Bronchial epithelial cell (primary cell): ENCODE measurements around the gene PRKAR2B. TPM values are rescaled to one million over a fixed set of nuclear protein-coding genes. Genes with fewer than 3 reads are reported as not detected.
"Not testable (repeated sequence)": the region's sequence is repeated elsewhere in the genome, so short reads cannot be mapped to it uniquely, and the experiment has no call there.

Experiments used
- DNase-seq: peaks from one replicate; pipeline ENCODE4 v3.0.0-alpha.2; 2010; ENCODE audit warnings: low read depth
- FAIRE-seq: peaks from 2 replicates; lab custom pipeline; 2011; peaks lifted over from hg19 to GRCh38; lab: Jason Lieb, UNC
- H3K27me3 ChIP-seq: 2 replicates; pipeline ENCODE4 v1.5.1; 2011; ENCODE audit warnings: low read length; ENCODE audit not compliant: control insufficient read depth, insufficient read depth
- H3K36me3 ChIP-seq: 2 replicates; pipeline ENCODE4 v1.5.1; 2011; ENCODE audit warnings: low read length; ENCODE audit not compliant: control insufficient read depth, insufficient read depth
- H3K4me3 ChIP-seq: 2 replicates; pipeline ENCODE4 v1.5.1; 2011; ENCODE audit warnings: mild to moderate bottlenecking, low read depth, low read length, control low read depth
- total RNA-seq: library from RNA; depleted of rRNA; stranded (reverse); fragments of >200 nt; gene quantifications from 2 replicates; pipeline ENCODE4 v1.2.1, GENCODE V29; 2014
- TF ChIP-seq, protein P1 (sequence below): IDR thresholded peaks from 2 replicates; pipeline ENCODE4 v1.5.1; 2011; ENCODE audit warnings: mild to moderate bottlenecking, moderate library complexity, low read length, control low read depth, inconsistent platforms; ENCODE audit not compliant: insufficient read depth, severe bottlenecking

PRKAR2B gene
- total RNA-seq, 1 donor from 2014 or later, result 0.26 TPM

DNA sequence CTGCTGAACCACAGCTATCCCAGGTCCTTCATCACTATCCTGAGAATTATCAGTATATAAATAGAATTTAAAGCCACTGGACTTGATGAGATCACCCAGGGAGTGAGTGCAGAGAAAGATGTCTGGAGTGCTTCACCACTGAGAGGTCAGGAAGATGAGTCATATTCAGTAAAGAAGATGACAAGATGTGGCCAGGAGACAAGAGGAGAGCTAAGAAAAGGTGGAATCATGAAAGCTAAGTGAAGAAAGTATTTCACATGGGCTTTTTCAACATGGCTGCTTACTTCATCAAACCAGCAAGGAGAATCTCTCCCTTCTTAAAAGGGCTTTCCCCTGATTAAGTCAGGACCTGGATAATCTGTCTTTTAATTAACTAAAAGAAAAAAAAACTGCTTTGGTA lies 9.1 kb upstream of the PRKAR2B start:
- peak; percentile 62 for DNase-seq
- H3K27me3 ChIP-seq, result no peaks in the 10 kb centered on the region
- no peak for FAIRE-seq

DNA sequence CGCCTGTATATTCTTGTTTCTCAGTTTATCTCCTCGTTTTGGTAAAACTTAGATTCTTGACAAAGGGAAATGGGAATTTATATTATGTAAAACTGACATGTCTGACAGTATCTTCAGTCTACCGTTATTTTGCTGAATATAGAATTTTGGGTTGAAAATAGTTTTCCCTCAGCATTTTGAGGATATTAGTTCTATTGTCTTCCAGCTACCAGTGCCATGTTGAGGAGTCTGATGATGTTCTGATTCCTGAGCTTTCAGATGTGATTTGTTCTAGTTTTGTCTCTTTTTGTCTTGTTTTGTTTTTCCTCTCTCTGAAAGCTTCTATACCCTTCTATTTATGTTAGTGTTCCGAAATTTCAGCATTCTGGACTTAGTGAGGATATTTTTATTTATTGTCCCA lies 8.0 kb upstream of the PRKAR2B start:
- no peaks in the 10 kb centered on the region for H3K27me3 ChIP-seq
- no peaks in the 10 kb centered on the region for H3K36me3 ChIP-seq
- no peak for FAIRE-seq
- no peak overlapping the region for H3K4me3 ChIP-seq
- no peak for DNase-seq
- TF ChIP-seq, protein P1, sequence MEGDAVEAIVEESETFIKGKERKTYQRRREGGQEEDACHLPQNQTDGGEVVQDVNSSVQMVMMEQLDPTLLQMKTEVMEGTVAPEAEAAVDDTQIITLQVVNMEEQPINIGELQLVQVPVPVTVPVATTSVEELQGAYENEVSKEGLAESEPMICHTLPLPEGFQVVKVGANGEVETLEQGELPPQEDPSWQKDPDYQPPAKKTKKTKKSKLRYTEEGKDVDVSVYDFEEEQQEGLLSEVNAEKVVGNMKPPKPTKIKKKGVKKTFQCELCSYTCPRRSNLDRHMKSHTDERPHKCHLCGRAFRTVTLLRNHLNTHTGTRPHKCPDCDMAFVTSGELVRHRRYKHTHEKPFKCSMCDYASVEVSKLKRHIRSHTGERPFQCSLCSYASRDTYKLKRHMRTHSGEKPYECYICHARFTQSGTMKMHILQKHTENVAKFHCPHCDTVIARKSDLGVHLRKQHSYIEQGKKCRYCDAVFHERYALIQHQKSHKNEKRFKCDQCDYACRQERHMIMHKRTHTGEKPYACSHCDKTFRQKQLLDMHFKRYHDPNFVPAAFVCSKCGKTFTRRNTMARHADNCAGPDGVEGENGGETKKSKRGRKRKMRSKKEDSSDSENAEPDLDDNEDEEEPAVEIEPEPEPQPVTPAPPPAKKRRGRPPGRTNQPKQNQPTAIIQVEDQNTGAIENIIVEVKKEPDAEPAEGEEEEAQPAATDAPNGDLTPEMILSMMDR, result no peak

More for the DNA sequence above, 9.1 kb upstream of the PRKAR2B start:
- TF ChIP-seq, protein P1, result no peak
- Histone ChIP-seq H3K36me3 (no peaks in the 10 kb centered on the region), H3K4me3 (no peak overlapping the region)

DNA sequence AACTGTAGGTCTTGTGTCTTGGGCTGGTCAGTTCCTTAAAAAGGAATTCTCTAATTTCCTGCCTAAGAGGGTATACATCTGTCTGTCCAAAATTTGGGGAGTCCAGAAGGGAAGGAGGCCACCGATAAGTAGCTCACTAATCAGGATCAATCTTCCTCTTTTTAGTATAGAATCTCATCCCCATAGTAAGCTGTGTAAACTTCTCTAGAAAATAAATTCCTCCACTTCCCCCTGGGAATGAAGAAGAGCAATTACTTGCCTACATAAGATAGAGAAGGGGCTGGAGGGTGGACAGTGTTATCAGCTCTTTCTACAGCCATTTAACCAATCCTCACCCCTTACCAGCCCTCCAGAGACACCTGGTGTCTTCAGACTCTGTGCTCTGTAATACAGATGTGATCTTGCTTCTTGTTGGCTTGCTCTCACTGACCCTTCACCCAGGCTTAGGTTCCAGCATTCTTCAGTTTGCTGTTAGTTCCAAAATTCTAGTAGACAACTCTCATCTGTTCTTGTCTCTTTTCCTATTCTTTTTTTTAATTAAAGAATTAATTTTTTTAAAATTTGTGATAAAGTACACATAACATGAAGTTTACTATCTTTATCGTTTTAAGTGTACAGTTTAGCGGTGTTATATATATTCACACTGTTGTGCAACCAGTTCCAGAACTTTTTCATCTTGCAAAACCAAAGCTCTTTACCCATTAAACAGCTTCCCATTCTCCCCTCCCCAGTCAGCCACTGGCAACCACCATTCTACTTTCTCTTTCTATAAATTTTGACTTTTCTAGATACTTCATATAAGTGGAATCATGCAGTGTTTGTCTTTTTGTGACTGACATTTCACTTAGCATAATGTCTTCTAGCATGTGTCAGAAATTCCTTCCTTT lies 6.5 kb upstream of the PRKAR2B start:
- Histone ChIP-seq H3K4me3 (no peak overlapping the region), H3K27me3 (no peaks in the 10 kb centered on the region), H3K36me3 (no peaks in the 10 kb centered on the region)
- DNase-seq (no peak), FAIRE-seq (no peak)
- TF ChIP-seq, protein P1, result no peak

DNA sequence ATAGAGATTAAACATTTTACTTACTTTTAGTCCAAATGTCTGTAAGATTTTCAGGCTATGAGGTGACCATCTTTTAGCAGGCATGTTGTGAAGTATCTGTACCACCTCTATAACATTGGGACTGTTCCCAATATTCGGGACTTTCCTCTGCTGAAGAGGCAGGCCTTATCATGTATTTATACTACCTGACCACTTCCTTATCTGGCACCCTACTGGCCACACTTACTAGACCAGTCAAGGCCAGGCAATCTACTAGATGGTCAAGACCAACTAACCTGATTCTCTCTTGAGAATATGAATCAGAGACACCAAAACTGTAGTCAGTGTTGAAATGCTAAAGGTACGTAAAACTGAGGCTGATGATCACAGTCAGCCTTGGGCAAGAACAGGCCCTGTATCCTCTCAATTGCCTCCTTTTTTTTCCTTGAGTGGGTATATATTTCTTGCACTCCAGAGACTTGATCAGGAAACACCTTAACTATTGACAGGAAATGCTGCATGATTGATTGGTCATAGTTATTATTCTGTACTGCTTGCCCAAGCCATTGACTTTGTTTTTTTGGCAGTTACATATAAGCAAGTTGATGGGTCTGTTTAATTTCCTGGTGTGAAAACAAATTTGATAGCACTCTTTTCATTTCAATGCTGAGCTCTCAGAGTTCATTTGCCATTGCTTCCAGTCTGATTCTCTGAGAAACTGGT lies 5.2 kb upstream of the PRKAR2B start:
- no peak for DNase-seq
- Histone ChIP-seq H3K27me3 (peaks cover 2% of the 10 kb centered on the region), H3K4me3 (no peak overlapping the region), H3K36me3 (no peaks in the 10 kb centered on the region)
- TF ChIP-seq, protein P1, result no peak
- FAIRE-seq, result no peak

DNA sequence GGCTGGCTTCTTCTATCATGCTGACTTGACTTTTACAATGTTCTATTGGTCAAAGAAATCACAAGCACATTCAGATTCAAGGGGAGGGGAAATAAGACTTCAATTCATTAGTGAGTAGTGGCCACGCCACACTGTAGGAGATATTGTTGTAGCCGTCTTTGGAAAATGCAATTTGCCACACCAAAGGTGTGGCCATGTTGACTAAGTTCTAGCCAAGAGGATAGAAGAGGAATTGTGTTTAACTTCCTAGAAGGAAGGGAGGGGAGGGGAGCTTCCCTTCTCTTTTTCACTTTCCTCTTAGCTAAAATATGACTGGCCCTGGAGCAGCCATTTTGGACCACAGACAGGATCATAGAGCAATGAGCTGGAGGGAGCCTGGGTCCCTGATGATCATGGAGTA lies 3.4 kb upstream of the PRKAR2B start:
- DNase-seq (no peak), FAIRE-seq (no peak)
- no peaks in the 10 kb centered on the region for H3K36me3 ChIP-seq
- TF ChIP-seq, protein P1, result no peak
- peaks cover 13% of the 10 kb centered on the region for H3K27me3 ChIP-seq
- no peak overlapping the region for H3K4me3 ChIP-seq

DNA sequence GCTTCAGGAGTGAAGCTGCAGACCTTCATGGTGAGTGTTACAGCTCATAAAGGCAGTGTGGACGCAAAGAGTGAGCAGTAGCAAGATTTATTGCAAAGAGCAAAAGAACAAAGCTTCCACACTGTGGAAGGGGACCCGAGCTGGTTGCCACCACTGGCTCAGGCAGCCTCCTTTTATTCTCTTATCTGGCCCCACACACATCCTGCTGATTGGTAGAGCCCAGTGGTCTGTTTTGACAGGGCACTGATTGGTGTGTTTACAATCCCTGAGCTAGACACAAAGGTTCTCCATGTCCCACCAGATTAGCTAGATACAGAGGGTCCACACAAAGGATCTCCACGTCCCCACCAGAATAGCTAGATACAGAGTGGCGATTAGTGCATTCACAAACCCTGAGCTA lies 2.7 kb upstream of the PRKAR2B start:
- DNase-seq, H3K4me3 ChIP-seq, FAIRE-seq, H3K36me3 ChIP-seq: not testable (repeated sequence)
- peaks cover 16% of the 10 kb centered on the region for H3K27me3 ChIP-seq

DNA sequence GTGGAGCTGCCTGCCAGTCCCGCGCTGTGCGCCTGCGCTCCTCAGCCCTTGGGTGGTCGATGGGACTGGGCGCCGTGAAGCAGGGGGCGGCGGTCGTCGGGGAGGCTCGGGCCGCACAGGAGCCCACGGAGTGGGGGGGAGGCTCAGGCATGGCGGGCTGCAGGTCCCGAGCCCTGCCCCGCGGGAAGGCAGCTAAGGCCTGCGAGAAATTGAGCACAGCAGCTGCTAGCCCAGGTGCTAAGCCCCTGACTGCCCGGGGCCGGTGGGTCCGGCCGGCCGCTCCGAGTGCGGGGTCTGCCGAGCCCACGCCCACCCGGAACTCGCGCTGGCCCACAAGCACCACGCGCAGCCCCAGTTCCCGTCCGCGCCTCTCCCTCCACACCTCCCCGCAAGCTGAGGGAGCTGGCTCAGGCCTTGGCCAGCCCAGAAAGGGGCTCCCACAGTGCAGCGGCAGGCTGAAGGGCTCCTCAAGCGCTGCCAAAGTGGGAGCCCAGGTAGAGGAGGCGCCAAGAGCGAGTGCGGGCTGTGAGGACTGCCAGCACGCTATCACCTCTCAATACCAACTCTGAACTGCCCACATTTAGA lies 2.1 kb upstream of the PRKAR2B start:
- H3K36me3 ChIP-seq, FAIRE-seq, H3K4me3 ChIP-seq, DNase-seq: not testable (repeated sequence)
- peaks cover 17% of the 10 kb centered on the region for H3K27me3 ChIP-seq
